Measurements from ENCODE around the gene BMAL1.
"Not testable (repeated sequence)": the region's sequence is repeated elsewhere in the genome, so short reads cannot be mapped to it uniquely, and the experiment has no call there.

The BMAL1 gene

GRCh38 chr11:13388741-13389140, 111.2 kb downstream of the BMAL1 start:
- no peak for DNase-seq

- no peak for DNase-seq
These were observed 113.6 kb downstream of the BMAL1 start for GRCh38 chr11:13391217-13391616.

GRCh38 chr11:13398335-13398734, 120.7 kb downstream of the BMAL1 start:
- DNase-seq, result not testable (repeated sequence)

- DNase-seq, result no peak
These were observed 127.6 kb downstream of the BMAL1 start for GRCh38 chr11:13405220-13405619.

GRCh38 chr11:13415201-13415600, 137.6 kb downstream of the BMAL1 start:
- DNase-seq, result no peak

- DNase-seq, result no peak
These were observed 144.0 kb downstream of the BMAL1 start for GRCh38 chr11:13421561-13421960.

- DNase-seq, result no peak
These were observed 145.8 kb downstream of the BMAL1 start for GRCh38 chr11:13423372-13423771.

- DNase-seq, result no peak
These were observed 149.8 kb downstream of the BMAL1 start for GRCh38 chr11:13427440-13427839.

GRCh38 chr11:13429288-13429687, 151.7 kb downstream of the BMAL1 start:
- DNase-seq, result no peak

- no peak for DNase-seq
These were observed 152.2 kb downstream of the BMAL1 start for GRCh38 chr11:13429836-13430235.

- no peak for DNase-seq
These were observed 155.8 kb downstream of the BMAL1 start for GRCh38 chr11:13433437-13433836.

GRCh38 chr11:13434247-13435205, 156.9 kb downstream of the BMAL1 start:
- peak; percentile 49 for DNase-seq

- not testable (repeated sequence) for DNase-seq
These were observed 159.2 kb downstream of the BMAL1 start for GRCh38 chr11:13436836-13437235.
